ENCODE data around the gene GRIA1. TPM values are rescaled to one million over a fixed set of nuclear protein-coding genes. Genes with fewer than 3 reads are reported as not detected.

The GRIA1 gene
- total and polyA plus RNA-seq, 2 of the 4 experiments (the other 2 are of a cell fraction): 0.48 to 1.3 TPM

DNA sequence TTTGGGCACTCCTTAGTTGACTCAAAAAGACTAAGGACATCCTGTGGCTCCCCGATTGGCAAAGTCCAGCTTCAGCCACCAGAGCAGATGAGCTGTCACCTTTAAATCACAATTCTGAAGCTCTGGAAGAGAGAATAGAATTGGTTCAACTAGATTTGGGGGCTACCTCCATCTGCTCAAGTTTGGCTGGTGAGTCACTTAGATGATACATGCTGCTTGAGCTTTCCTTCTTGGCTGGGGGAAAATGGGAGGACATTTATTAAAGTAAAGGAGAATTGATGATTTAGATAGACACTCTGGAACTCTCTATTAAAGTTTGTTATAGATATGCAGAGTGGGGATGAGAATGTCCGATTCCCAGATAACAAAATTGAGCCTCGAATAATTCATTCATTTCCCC lies 30.0 kb upstream of the GRIA1 start:
- no TSS peak for BruUV-seq (replicated peaks)
- Histone ChIP-seq H2BK20ac (ENCODE audit: low read depth, low read length) (no peak overlapping the region), H3K56ac (ENCODE audit: extremely low read depth, insufficient read depth, low read length) (no peak overlapping the region), H2BK5ac (ENCODE audit: low read depth, low read length, poor library complexity, severe bottlenecking) (no peak overlapping the region), H3K14ac (replicated peaks; ENCODE audit: low read depth, low read length) (no peak overlapping the region), H3K4me3 (ENCODE audit: insufficient read depth, low read depth, low read length) (no peak overlapping the region), H3K18ac (ENCODE audit: low read depth, low read length) (no peak overlapping the region), H4K5ac (ENCODE audit: low read depth, low read length) (no peak overlapping the region), H3K9me3 (ENCODE audit: control insufficient read depth, insufficient read depth, low read length) (no peaks in the 10 kb centered on the region), H2BK120ac (ENCODE audit: low read depth, low read length) (no peak overlapping the region), H3K79me1 (ENCODE audit: low read depth in 1 of 2, low read length in 2 of 2) (no peaks in the 10 kb centered on the region), H4K20me1 (ENCODE audit: insufficient read depth, low read length) (no peaks in the 10 kb centered on the region), H2BK15ac (ENCODE audit: low read depth, low read length) (no peak overlapping the region), H3K4me1 (ENCODE audit: control insufficient read depth, insufficient read depth, low read length) (no peaks in the 10 kb centered on the region), H3K36me3 (ENCODE audit: control insufficient read depth, insufficient read depth, low read length) (no peaks in the 10 kb centered on the region), H3K23ac (ENCODE audit: low read depth, low read length) (no peak overlapping the region), H2AFZ (replicated peaks; ENCODE audit: low read length, poor library complexity) (no peak overlapping the region), H3K9me1 (ENCODE audit: insufficient read depth, low read length) (no peaks in the 10 kb centered on the region), H3K4ac (ENCODE audit: low read depth, low read length) (no peak overlapping the region), H3K27me3 (ENCODE audit: control insufficient read depth, insufficient read depth, low read length) (0 out of 2 replicates have a peak, but pooled peaks cover 1% of the 10 kb centered on the region), H3K4me2 (ENCODE audit: low read depth, low read length) (no peak overlapping the region), H2AK9ac (replicated peaks; ENCODE audit: low read depth, low read length, poor library complexity) (no peak overlapping the region), H4K8ac (ENCODE audit: low read depth in 2 of 2, low read length in 2 of 2) (no peak overlapping the region), H2AK5ac (ENCODE audit: low read depth, low read length) (no peak overlapping the region), H3K9ac (ENCODE audit: low read depth, low read length) (no peak overlapping the region), H4K91ac (ENCODE audit: insufficient read depth, low read depth, low read length) (no peak overlapping the region), H3K27ac (ENCODE audit: insufficient read depth, low read length) (no peak overlapping the region)
- dilution Hi-C loops (cut with HindIII; ENCODE audit: low sequenced_read_pairs, unreplicated experiment): no loop called here
- TF ChIP-seq FOS (IDR thresholded peaks at IDR 0.05; ENCODE audit: low read depth, low read length) (no peak), CEBPB (IDR thresholded peaks at IDR 0.05; ENCODE audit: low read depth, low read length) (no peak), RCOR1 (IDR thresholded peaks at IDR 0.05; ENCODE audit: insufficient replicate concordance, low read length) (no peak), MXI1 (IDR thresholded peaks at IDR 0.05; ENCODE audit: borderline replicate concordance, low read depth, low read length) (no peak), MAFK (IDR thresholded peaks at IDR 0.05; ENCODE audit: low read depth, low read length) (no peak), MAZ (IDR thresholded peaks at IDR 0.05; ENCODE audit: borderline replicate concordance, low read depth, low read length) (no peak), BHLHE40 (IDR thresholded peaks at IDR 0.05; ENCODE audit: low read depth, low read length) (no peak), CHD1 (IDR thresholded peaks at IDR 0.05; ENCODE audit: low read depth, low read length) (no peak), NFE2L2 (IDR thresholded peaks at IDR 0.05; ENCODE audit: low read depth, low read length) (no peak), RAD21 (IDR thresholded peaks at IDR 0.05; ENCODE audit: low read length) (no peak), POLR2A (IDR thresholded peaks at IDR 0.05; ENCODE audit: low read depth, low read length) (no peak), RFX5 (IDR thresholded peaks at IDR 0.05; ENCODE audit: low read depth, low read length) (no peak), SMC3 (IDR thresholded peaks at IDR 0.05; ENCODE audit: low read depth, low read length) (no peak)
- TF ChIP-seq, protein P1, sequence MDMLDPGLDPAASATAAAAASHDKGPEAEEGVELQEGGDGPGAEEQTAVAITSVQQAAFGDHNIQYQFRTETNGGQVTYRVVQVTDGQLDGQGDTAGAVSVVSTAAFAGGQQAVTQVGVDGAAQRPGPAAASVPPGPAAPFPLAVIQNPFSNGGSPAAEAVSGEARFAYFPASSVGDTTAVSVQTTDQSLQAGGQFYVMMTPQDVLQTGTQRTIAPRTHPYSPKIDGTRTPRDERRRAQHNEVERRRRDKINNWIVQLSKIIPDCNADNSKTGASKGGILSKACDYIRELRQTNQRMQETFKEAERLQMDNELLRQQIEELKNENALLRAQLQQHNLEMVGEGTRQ (IDR thresholded peaks at IDR 0.05; ENCODE audit: low read depth, low read length): no peak
- TF ChIP-seq, protein P2, sequence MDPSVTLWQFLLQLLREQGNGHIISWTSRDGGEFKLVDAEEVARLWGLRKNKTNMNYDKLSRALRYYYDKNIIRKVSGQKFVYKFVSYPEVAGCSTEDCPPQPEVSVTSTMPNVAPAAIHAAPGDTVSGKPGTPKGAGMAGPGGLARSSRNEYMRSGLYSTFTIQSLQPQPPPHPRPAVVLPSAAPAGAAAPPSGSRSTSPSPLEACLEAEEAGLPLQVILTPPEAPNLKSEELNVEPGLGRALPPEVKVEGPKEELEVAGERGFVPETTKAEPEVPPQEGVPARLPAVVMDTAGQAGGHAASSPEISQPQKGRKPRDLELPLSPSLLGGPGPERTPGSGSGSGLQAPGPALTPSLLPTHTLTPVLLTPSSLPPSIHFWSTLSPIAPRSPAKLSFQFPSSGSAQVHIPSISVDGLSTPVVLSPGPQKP (IDR thresholded peaks at IDR 0.05; ENCODE audit: borderline replicate concordance, low read depth, low read length): no peak
- TF ChIP-seq, protein P3, sequence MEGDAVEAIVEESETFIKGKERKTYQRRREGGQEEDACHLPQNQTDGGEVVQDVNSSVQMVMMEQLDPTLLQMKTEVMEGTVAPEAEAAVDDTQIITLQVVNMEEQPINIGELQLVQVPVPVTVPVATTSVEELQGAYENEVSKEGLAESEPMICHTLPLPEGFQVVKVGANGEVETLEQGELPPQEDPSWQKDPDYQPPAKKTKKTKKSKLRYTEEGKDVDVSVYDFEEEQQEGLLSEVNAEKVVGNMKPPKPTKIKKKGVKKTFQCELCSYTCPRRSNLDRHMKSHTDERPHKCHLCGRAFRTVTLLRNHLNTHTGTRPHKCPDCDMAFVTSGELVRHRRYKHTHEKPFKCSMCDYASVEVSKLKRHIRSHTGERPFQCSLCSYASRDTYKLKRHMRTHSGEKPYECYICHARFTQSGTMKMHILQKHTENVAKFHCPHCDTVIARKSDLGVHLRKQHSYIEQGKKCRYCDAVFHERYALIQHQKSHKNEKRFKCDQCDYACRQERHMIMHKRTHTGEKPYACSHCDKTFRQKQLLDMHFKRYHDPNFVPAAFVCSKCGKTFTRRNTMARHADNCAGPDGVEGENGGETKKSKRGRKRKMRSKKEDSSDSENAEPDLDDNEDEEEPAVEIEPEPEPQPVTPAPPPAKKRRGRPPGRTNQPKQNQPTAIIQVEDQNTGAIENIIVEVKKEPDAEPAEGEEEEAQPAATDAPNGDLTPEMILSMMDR (conservative IDR thresholded peaks at IDR 0.05; ENCODE audit: low read depth, low read length): no peak
- in situ Hi-C loops (cut with MboI; ENCODE audit: low sequenced_read_pairs): no loop called here
- WGBS, 2 experiments (ENCODE audit: extremely low coverage in 2 of 2, insufficient read length in 1 of 2): no CpG with 5 or more reads among the region's 3 CpGs
- ATAC-seq (ENCODE audit: low read depth): no peak
- CTCF ChIA-PET: no interaction called here
- intact Hi-C loops (cut with micrococcal nuclease): no loop called here
- DNase-seq: peak; percentile 11
- POLR2A ChIA-PET (ENCODE audit: unreplicated experiment): no interaction called here
